Ovary (tissue), 9 donors: ENCODE results near the gene GTF3C4. TPM values are rescaled to one million over a fixed set of nuclear protein-coding genes. Genes with fewer than 3 reads are reported as not detected.
"Not testable (repeated sequence)": the region's sequence is repeated elsewhere in the genome, so short reads cannot be mapped to it uniquely, and the experiment has no call there.

Experiments used
- DNase-seq, 5 donors: peaks; one replicate each; pipeline ENCODE4 v3.0.0-alpha.2; 2019 to 2020
- H3K27ac ChIP-seq, 2 donors: fragments of 200-600 bp; one replicate each; pipeline versions ENCODE4 v1.5.1 to v1.8.0; 2019 to 2022
- H3K27me3 ChIP-seq: fragments of 200-600 bp; one replicate; pipeline ENCODE4 v1.8.0; 2022
- H3K36me3 ChIP-seq: fragments of 200-600 bp; sonication (generic); one replicate; pipeline ENCODE4 v1.5.1; 2019
- H3K4me1 ChIP-seq: one replicate; pipeline ENCODE4 v1.8.1; 2013; ENCODE audit warnings: mild to moderate bottlenecking, moderate library complexity; ENCODE audit not compliant: insufficient read depth
- H3K4me3 ChIP-seq: fragments of 200-600 bp; sonication (generic); one replicate; pipeline ENCODE4 v1.5.1; 2017
- H3K9me3 ChIP-seq, 2 donors: fragments of 200-600 bp in 1 of 2; sonication (generic) in 1 of 2; one replicate each; pipeline versions ENCODE4 v1.5.1 to v1.8.1; 2013 to 2019; ENCODE audit warnings: mild to moderate bottlenecking in 1 of 2, moderate library complexity in 1 of 2
- EP300 ChIP-seq: sonication (generic); formaldehyde crosslinking; IDR thresholded peaks from one replicate; pipeline ENCODE4 v1.6.1; 2017; ENCODE audit warnings: antibody characterized with exemption
- POLR2A ChIP-seq: fragments of 450-650 bp; IDR thresholded peaks from one replicate; pipeline ENCODE4 v1.6.1; 2017; ENCODE audit warnings: antibody characterized with exemption, mild to moderate bottlenecking, moderate library complexity
- WGBS, 3 donors: extraction: QIAGEN DNeasy Blood & Tissue Kit in 1 of 3; methylation state at CpG; one replicate each; pipeline versions ENCODE4 v1.1.5 to v1.1.7; 2013 to 2017; 5-methylcytosine and 5-hydroxymethylcytosine counted together
- intact Hi-C, 4 donors: fragments of 100-400 bp; cut with DNase I; formaldehyde crosslinking; loops; one replicate each; pipeline versions ENCODE4 v1.11.0 to v1.15.1; 2022 to 2023
- polyA plus RNA-seq, 2 donors: library from polyadenylated mRNA; stranded (reverse); fragments of 200-250 nt in 1 of 2; fragments of 350-450 nt in 1 of 2; fragmentation: Illumina TruSeq in 1 of 2; extraction: RNeasy Lipid Tissue Mini Kit (QIAGEN cat#74804) in 1 of 2; gene quantifications; one replicate each; pipeline ENCODE4 v1.2.3, GENCODE V29; 2013 to 2014
- total RNA-seq, 7 donors: library from RNA; depleted of rRNA in 2 of 7; stranded (reverse); fragments of >200 nt in 2 of 7; fragmentation: NEBNext Ultra II Directional in 3 of 7; extraction: Animal tissue kit (Norgen Biotek cat#: 25700) in 3 of 7; gene quantifications; one replicate each; pipeline versions ENCODE4 v1.1.0 to v1.2.4, GENCODE V29; 2016 to 2023
- TF ChIP-seq, protein P1 (sequence below), 3 donors: fragments of 450-650 bp in 2 of 3; fragments of 200-600 bp in 1 of 3; IDR thresholded peaks; one replicate each; pipeline versions ENCODE4 v1.5.1 to v1.8.0; 2016 to 2022; ENCODE audit warnings: antibody characterized with exemption in 3 of 3, mild to moderate bottlenecking in 1 of 3
- donor health status: DM: no; HTN: no; CAD: no; lungs with moderate emphysema.
- donor health status: DM: no; HTN: no; CAD: no.
- donor health status: Bipolar disorder and iron deficiency.
- donor health status: DM: yes; HTN: yes; CAD: no.
- donor health status: DM: no; HTN: no; CAD: no.
- donor health status: DM: yes; HTN: yes; CAD: no.

The GTF3C4 gene
- total and polyA plus RNA-seq, 9 donors, result 7.0 to 19.4 (median 15.5) TPM

DNA sequence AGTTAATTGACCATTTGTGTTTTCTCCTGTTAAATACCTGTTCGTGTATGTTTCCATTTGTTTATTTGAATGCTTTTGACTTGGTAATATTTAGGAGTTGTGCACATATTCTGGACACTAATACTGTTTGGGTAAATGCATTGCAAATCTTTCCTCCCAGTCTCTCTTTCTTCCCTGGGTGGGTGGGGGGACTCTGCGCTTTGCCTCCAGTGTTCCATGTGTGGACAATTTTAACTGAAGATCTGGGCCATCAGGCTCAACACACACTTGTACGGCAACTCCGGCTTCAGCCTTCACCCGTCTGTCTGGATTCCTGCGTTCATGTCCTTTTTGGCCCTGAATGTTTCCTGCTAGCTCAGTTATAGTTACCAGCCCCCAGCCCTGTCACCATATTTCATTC is 40.1 kb downstream of the GTF3C4 start:
- Histone ChIP-seq H3K27ac (no peak overlapping the region), H3K9me3 (no peaks in the 10 kb centered on the region), H3K4me1 (no peaks in the 10 kb centered on the region), H3K4me3 (no peak overlapping the region), H3K36me3 (no peaks in the 10 kb centered on the region), H3K27me3 (no peaks in the 10 kb centered on the region)
- TF ChIP-seq EP300 (no peak), POLR2A (no peak)
- TF ChIP-seq, protein P1, sequence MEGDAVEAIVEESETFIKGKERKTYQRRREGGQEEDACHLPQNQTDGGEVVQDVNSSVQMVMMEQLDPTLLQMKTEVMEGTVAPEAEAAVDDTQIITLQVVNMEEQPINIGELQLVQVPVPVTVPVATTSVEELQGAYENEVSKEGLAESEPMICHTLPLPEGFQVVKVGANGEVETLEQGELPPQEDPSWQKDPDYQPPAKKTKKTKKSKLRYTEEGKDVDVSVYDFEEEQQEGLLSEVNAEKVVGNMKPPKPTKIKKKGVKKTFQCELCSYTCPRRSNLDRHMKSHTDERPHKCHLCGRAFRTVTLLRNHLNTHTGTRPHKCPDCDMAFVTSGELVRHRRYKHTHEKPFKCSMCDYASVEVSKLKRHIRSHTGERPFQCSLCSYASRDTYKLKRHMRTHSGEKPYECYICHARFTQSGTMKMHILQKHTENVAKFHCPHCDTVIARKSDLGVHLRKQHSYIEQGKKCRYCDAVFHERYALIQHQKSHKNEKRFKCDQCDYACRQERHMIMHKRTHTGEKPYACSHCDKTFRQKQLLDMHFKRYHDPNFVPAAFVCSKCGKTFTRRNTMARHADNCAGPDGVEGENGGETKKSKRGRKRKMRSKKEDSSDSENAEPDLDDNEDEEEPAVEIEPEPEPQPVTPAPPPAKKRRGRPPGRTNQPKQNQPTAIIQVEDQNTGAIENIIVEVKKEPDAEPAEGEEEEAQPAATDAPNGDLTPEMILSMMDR (IDR thresholded peaks at IDR 0.05), result no peak
- WGBS, 3 donors, result 75 to 86% (median 81%) methylated on average over 6 of the region's 6 CpGs
- intact Hi-C loops, result no loop called here
- no peak for DNase-seq

DNA sequence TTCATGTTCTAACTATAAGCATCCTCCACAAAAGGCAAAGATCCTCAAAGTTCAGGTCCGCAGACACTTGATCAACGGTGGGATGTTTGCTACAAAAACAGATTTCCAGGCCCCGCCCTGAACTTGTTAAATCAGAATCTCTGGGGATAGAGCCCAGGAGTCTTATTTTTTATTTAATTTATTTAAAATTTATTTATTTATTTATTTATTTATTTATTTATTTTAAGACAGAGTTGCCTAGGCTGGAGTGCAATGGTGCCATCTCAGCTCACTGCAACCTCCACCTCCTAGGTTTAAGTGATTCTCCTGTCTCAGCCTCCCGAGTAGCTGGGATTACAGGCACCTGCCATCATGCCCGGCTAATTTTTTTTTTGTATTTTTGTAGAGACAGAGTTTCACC is 40.9 kb downstream of the GTF3C4 start:
- DNase-seq, H3K36me3 ChIP-seq, H3K4me1 ChIP-seq, H3K27ac ChIP-seq, H3K9me3 ChIP-seq, H3K27me3 ChIP-seq, H3K4me3 ChIP-seq, intact Hi-C loops: not testable (repeated sequence)
- WGBS, 3 donors, result 95 to 97% (median 96%) methylated on average over 5 of the region's 5 CpGs

DNA sequence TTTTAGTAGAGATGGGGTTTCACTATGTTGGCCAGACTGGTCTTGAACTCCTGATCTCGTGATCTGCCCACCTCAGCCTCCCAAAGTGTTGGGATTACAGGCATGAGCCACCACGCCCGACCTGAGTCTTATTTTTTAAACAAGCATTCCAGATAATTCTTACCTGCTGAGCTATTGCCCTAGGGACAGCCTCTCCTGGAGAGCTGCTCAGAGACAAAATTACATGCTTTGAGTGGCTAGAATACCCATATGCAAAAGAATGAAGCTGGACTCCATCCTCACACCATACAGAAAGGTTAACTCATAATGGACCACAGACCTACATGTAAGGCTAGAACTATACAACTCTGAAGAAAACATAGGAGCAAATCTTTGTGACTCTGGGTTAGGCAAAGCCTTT is 41.6 kb downstream of the GTF3C4 start:
- H3K27me3 ChIP-seq, result no peaks in the 10 kb centered on the region
- TF ChIP-seq EP300, result no peak
- TF ChIP-seq, protein P1 (IDR thresholded peaks at IDR 0.05), result no peak
- no peak for TF ChIP-seq POLR2A
- no peaks in the 10 kb centered on the region for H3K4me1 ChIP-seq
- whole genome bisulfite sequencing, 3 donors, result 91 to 98% (median 96%) methylated on average over 3 of the region's 3 CpGs
- no peaks in the 10 kb centered on the region for H3K36me3 ChIP-seq
- intact Hi-C loops, result no loop called here
- no peaks in the 10 kb centered on the region for H3K9me3 ChIP-seq
- H3K27ac ChIP-seq, result no peak overlapping the region
- no peak overlapping the region for H3K4me3 ChIP-seq
- no peak for DNase-seq

DNA sequence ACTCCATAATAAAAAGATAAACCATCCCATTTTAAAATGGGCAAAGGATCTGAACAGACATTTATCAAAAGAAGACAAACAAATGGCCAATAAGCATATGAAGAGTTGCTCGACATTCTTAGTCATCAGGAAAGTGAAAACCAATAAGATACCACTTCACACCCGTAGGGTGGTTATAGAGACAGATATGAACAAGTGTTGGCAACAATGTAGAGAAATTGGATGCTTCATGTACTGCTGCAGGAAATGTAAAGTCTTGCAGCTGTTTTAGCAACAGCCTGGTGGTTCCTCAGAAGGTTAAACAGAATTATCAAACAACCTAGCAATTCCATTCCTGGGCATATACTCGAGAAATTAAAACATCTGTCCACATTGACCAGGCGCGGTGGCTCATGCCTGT is 42.5 kb downstream of the GTF3C4 start:
- no peaks in the 10 kb centered on the region for H3K9me3 ChIP-seq
- no peaks in the 10 kb centered on the region for H3K27me3 ChIP-seq
- no peak for TF ChIP-seq EP300
- TF ChIP-seq, protein P1 (IDR thresholded peaks at IDR 0.05), result no peak
- TF ChIP-seq POLR2A, result no peak
- no peak overlapping the region for H3K4me3 ChIP-seq
- no peaks in the 10 kb centered on the region for H3K4me1 ChIP-seq
- no peaks in the 10 kb centered on the region for H3K36me3 ChIP-seq
- no peak for DNase-seq
- intact Hi-C loops, result no loop called here
- H3K27ac ChIP-seq, result no peak overlapping the region
- WGBS, 3 donors, result 63 to 77% (median 65%) methylated on average over 5 of the region's 5 CpGs

DNA sequence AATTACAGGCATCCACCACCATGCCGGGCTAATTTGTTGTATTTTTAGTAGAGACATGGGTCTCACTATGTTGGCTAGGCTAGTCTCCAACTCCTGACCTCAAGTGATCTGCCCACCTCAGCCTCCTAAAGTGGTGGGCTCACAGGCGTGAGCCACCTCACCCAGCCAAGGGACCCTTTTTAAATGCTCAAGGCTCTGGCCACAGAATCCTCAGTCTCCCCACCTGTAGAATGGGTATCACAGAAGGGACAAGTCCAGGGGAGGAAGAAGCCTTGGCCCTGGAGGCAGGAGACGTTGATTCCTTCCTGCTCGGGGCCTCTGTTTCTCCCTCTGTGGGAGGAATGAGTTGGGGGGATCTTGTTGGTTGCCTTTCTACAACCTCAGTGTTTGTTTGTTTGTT is 45.7 kb downstream of the GTF3C4 start:
- Histone ChIP-seq H3K4me3 (no peak overlapping the region), H3K27ac (no peak overlapping the region), H3K4me1 (no peaks in the 10 kb centered on the region), H3K9me3 (no peaks in the 10 kb centered on the region), H3K27me3 (no peaks in the 10 kb centered on the region), H3K36me3 (no peaks in the 10 kb centered on the region)
- 90 to 97% (median 96%) methylated on average over 4 of the region's 4 CpGs for WGBS, 3 donors
- intact Hi-C loops, result no loop called here
- TF ChIP-seq, protein P1 (IDR thresholded peaks at IDR 0.05), result no peak
- no peak for TF ChIP-seq EP300
- no peak for DNase-seq
